HEK293 (cell line): ENCODE measurements around the gene KIAA1586.

Experiments
- CTCF ChIA-PET: fragments of 350-600 bp; formaldehyde crosslinking; extraction: SDS; loops from one replicate; lab custom pipeline; 2021; ENCODE audit warnings: antibody characterized with exemption; lab: Yijun Ruan, JAX
- POLR2A ChIA-PET: fragments of 300-600 bp; formaldehyde crosslinking; extraction: SDS; loops from one replicate; lab custom pipeline; 2020; ENCODE audit warnings: antibody characterized with exemption, inconsistent platforms; lab: Yijun Ruan, JAX
- H3K27ac ChIP-seq: fragments of 200-500 bp; sonication (Bioruptor generic); 2 replicates; pipeline ENCODE4 v1.5.1; 2014; ENCODE audit warnings: low read depth, low read length, control low read depth, inconsistent platforms; ENCODE audit errors: extremely low read depth
- H3K36me3 ChIP-seq, 2 experiments: fragments of 200-500 bp in 1 of 2; sonication (Bioruptor generic) in 1 of 2; 1 replicate in 1 of 2; 2 replicates in 1 of 2; pipeline ENCODE4 v1.5.1; 2014 to 2017; ENCODE audit warnings: inconsistent platforms in 2 of 2, low read length in 2 of 2; ENCODE audit not compliant: control insufficient read depth in 2 of 2, insufficient read depth in 1 of 2
- H3K4me1 ChIP-seq: fragments of 200-500 bp; sonication (Bioruptor generic); 2 replicates; pipeline ENCODE4 v1.5.1; 2014; ENCODE audit warnings: mild to moderate bottlenecking, low read length, inconsistent platforms; ENCODE audit not compliant: control insufficient read depth, insufficient read depth
- H3K4me3 ChIP-seq: 2 replicates; pipeline ENCODE4 v1.5.1; 2011; ENCODE audit warnings: low read depth, mild to moderate bottlenecking, control low read depth, low read length, moderate library complexity
- H3K9me3 ChIP-seq: fragments of 200-500 bp; sonication (Bioruptor generic); 2 replicates; pipeline ENCODE4 v1.5.1; 2014; ENCODE audit warnings: low read depth, low read length, inconsistent platforms; ENCODE audit not compliant: control insufficient read depth, insufficient read depth
- AEBP2 ChIP-seq: fragments of 450-650 bp; formaldehyde crosslinking; IDR thresholded peaks from 2 replicates; pipeline ENCODE4 v1.5.1; 2016; ENCODE audit warnings: missing biosample characterization, missing genetic modification characterization, borderline replicate concordance
- SALL2 ChIP-seq: fragments of 450-650 bp; formaldehyde crosslinking; IDR thresholded peaks from 2 replicates; pipeline ENCODE4 v1.5.0; 2017; ENCODE audit warnings: missing biosample characterization, mild to moderate bottlenecking, missing genetic modification characterization, borderline replicate concordance
- SP7 ChIP-seq: fragments of 450-650 bp; formaldehyde crosslinking; IDR thresholded peaks from 2 replicates; pipeline ENCODE4 v1.5.1; 2016; ENCODE audit warnings: missing biosample characterization, missing genetic modification characterization
- ZFP69B ChIP-seq: fragments of 450-650 bp; formaldehyde crosslinking; IDR thresholded peaks from 2 replicates; pipeline ENCODE4 v1.5.1; 2016; ENCODE audit warnings: missing biosample characterization, missing genetic modification characterization
- ZNF2 ChIP-seq: fragments of 450-650 bp; formaldehyde crosslinking; IDR thresholded peaks from 2 replicates; pipeline ENCODE4 v1.5.1; 2016; ENCODE audit warnings: missing biosample characterization, missing genetic modification characterization
- ZNF239 ChIP-seq: fragments of 450-650 bp; formaldehyde crosslinking; IDR thresholded peaks from 2 replicates; pipeline ENCODE4 v1.5.1; 2016; ENCODE audit warnings: missing biosample characterization, missing genetic modification characterization
- ZNF404 ChIP-seq: fragments of 450-650 bp; formaldehyde crosslinking; IDR thresholded peaks from 2 replicates; pipeline ENCODE4 v1.5.1; 2017; ENCODE audit warnings: missing biosample characterization, missing genetic modification characterization
- ZNF423 ChIP-seq: fragments of 450-650 bp; formaldehyde crosslinking; IDR thresholded peaks from 2 replicates; pipeline ENCODE4 v1.5.1; 2016; ENCODE audit warnings: missing biosample characterization, missing genetic modification characterization
- ZNF488 ChIP-seq: fragments of 450-650 bp; formaldehyde crosslinking; IDR thresholded peaks from 2 replicates; pipeline ENCODE4 v1.5.1; 2016; ENCODE audit warnings: missing biosample characterization, missing genetic modification characterization
- ZNF514 ChIP-seq: fragments of 450-650 bp; formaldehyde crosslinking; IDR thresholded peaks from 2 replicates; pipeline ENCODE4 v1.5.1; 2016; ENCODE audit warnings: missing biosample characterization, missing genetic modification characterization
- ZNF544 ChIP-seq: fragments of 450-650 bp; formaldehyde crosslinking; IDR thresholded peaks from 2 replicates; pipeline ENCODE4 v1.5.0; 2017; ENCODE audit warnings: missing biosample characterization, missing genetic modification characterization
- ZNF580 ChIP-seq: fragments of 450-650 bp; formaldehyde crosslinking; IDR thresholded peaks from 2 replicates; pipeline ENCODE4 v1.5.1; 2016; ENCODE audit warnings: missing biosample characterization, missing genetic modification characterization
- ZNF585B ChIP-seq: fragments of 450-650 bp; formaldehyde crosslinking; IDR thresholded peaks from 2 replicates; pipeline ENCODE4 v1.5.1; 2016; ENCODE audit warnings: missing biosample characterization, missing genetic modification characterization
- ZNF654 ChIP-seq: fragments of 450-650 bp; formaldehyde crosslinking; IDR thresholded peaks from 2 replicates; pipeline ENCODE4 v1.5.1; 2016; ENCODE audit warnings: low read depth, missing biosample characterization, missing genetic modification characterization
- ZSCAN23 ChIP-seq: fragments of 450-650 bp; formaldehyde crosslinking; IDR thresholded peaks from 2 replicates; pipeline ENCODE4 v1.5.1; 2016; ENCODE audit warnings: missing biosample characterization, missing genetic modification characterization
- ZSCAN4 ChIP-seq: fragments of 450-650 bp; formaldehyde crosslinking; IDR thresholded peaks from 2 replicates; pipeline ENCODE4 v1.5.1; 2017; ENCODE audit warnings: missing biosample characterization, missing genetic modification characterization
- TF ChIP-seq, protein P1 (sequence below): sonication (generic); formaldehyde crosslinking; IDR thresholded peaks from 2 replicates; pipeline ENCODE4 v1.8.1; 2022; ENCODE audit warnings: mild to moderate bottlenecking, moderate library complexity, missing genetic modification reagents
- TF ChIP-seq, protein P2 (sequence below): fragments of 450-650 bp; formaldehyde crosslinking; IDR thresholded peaks from 2 replicates; pipeline ENCODE4 v1.5.1; 2017; ENCODE audit warnings: missing biosample characterization, missing genetic modification characterization
- TF ChIP-seq, protein P3 (sequence below): fragments of 450-650 bp; formaldehyde crosslinking; IDR thresholded peaks from 2 replicates; pipeline ENCODE4 v1.5.1; 2016; ENCODE audit warnings: missing biosample characterization, missing genetic modification characterization, low read depth

KIAA1586 gene

GRCh38 chr6:57013521-57013926 is 33.0 kb upstream of the KIAA1586 start:
- TF ChIP-seq ZFP69B (peak; percentile 62; the same call in 1 of the 2 replicates), ZNF423 (tag by site-specific recombination) (no peak)
- Histone ChIP-seq H3K4me1 (no peaks in the 10 kb centered on the region), H3K9me3 (no peaks in the 10 kb centered on the region), H3K27ac (no peak overlapping the region), H3K4me3 (no peak overlapping the region), H3K36me3 (no peaks in the 10 kb centered on the region)
- CTCF ChIA-PET = interaction anchor here (0.8 to 1.5 kb wide), 4 partner anchors 49 to 110 kb away, joined by 3 to 7 read pairs (median 4); no protein-coding TSS in a partner anchor
- POLR2A ChIA-PET = interaction anchor here (1.0 kb wide), 1 partner anchor 58 kb away, joined by 3 read pairs; no protein-coding TSS in a partner anchor

DNA sequence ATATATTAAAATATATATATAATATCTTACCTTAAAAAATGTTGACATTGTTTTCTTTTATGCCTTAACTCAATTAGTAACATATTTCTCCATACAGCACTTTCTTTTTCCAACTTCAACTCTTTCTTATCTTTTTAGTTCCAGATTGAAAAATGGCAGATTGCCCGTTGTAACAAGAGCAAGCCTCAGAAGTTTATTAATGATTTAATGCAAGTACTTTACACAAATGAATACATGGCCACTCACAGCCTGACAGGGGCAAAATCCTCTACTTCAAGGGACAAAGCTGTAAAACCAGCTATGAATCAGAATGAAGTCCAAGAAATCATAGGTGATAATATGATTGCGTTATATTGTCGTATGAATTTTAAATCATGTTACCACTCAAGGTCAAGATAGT is 29.4 kb upstream of the KIAA1586 start:
- CTCF ChIA-PET = interaction anchor here (1.1 to 5.2 kb wide), 5 partner anchors 11 to 114 kb away, joined by 3 to 98 read pairs (median 3); partner anchors contain the start of gene BEND6
- H3K9me3 ChIP-seq = no peaks in the 10 kb centered on the region
- no peak for TF ChIP-seq SALL2 (tag by site-specific recombination)
- no peak for TF ChIP-seq SP7
- TF ChIP-seq ZNF488 = no peak
- TF ChIP-seq, protein P1, sequence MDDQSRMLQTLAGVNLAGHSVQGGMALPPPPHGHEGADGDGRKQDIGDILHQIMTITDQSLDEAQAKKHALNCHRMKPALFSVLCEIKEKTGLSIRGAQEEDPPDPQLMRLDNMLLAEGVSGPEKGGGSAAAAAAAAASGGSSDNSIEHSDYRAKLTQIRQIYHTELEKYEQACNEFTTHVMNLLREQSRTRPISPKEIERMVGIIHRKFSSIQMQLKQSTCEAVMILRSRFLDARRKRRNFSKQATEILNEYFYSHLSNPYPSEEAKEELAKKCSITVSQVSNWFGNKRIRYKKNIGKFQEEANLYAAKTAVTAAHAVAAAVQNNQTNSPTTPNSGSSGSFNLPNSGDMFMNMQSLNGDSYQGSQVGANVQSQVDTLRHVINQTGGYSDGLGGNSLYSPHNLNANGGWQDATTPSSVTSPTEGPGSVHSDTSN (CRISPR knock-in tag) = no peak
- TF ChIP-seq ZNF239 (tag by site-specific recombination) = no peak
- TF ChIP-seq ZNF514 (tag by site-specific recombination) = no peak
- no peak for TF ChIP-seq AEBP2 (tag by site-specific recombination)
- TF ChIP-seq ZNF544 = no peak
- POLR2A ChIA-PET = interaction anchor here (1.0 kb wide), 1 partner anchor 62 kb away, joined by 3 read pairs; the partner anchor contains the start of gene BEND6
- H3K4me3 ChIP-seq = no peak overlapping the region
- no peaks in the 10 kb centered on the region for H3K4me1 ChIP-seq
- H3K36me3 ChIP-seq = no peaks in the 10 kb centered on the region
- no peak overlapping the region for H3K27ac ChIP-seq

DNA sequence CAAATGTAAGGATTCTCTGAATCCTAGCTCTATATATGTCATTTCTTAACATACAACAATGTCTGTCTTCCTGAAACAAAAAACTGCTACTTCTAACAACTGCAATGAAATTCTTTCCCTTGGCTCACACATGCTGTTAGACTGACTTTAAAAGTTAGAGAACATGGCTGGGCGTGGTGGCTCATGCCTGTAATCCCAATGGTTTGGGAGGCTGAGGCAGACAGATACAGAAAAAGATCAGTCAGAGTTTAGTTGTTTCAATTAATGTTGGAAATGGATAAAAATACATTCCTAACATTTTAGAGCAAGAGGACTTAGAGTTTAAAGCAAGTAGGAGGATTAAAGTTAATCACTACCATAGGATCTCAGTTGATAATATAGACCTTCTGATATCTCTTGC is 28.7 kb upstream of the KIAA1586 start:
- no peaks in the 10 kb centered on the region for H3K4me1 ChIP-seq
- no peak overlapping the region for H3K27ac ChIP-seq
- TF ChIP-seq ZSCAN4 (no peak), ZNF580 (tag by site-specific recombination) (no peak), ZNF404 (tag by site-specific recombination) (no peak), ZSCAN23 (no peak), ZNF585B (tag by site-specific recombination) (no peak), ZNF654 (tag by site-specific recombination) (no peak), ZNF2 (tag by site-specific recombination) (no peak)
- TF ChIP-seq, protein P2, sequence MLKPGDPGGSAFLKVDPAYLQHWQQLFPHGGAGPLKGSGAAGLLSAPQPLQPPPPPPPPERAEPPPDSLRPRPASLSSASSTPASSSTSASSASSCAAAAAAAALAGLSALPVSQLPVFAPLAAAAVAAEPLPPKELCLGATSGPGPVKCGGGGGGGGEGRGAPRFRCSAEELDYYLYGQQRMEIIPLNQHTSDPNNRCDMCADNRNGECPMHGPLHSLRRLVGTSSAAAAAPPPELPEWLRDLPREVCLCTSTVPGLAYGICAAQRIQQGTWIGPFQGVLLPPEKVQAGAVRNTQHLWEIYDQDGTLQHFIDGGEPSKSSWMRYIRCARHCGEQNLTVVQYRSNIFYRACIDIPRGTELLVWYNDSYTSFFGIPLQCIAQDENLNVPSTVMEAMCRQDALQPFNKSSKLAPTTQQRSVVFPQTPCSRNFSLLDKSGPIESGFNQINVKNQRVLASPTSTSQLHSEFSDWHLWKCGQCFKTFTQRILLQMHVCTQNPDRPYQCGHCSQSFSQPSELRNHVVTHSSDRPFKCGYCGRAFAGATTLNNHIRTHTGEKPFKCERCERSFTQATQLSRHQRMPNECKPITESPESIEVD = no peak
- TF ChIP-seq, protein P3, sequence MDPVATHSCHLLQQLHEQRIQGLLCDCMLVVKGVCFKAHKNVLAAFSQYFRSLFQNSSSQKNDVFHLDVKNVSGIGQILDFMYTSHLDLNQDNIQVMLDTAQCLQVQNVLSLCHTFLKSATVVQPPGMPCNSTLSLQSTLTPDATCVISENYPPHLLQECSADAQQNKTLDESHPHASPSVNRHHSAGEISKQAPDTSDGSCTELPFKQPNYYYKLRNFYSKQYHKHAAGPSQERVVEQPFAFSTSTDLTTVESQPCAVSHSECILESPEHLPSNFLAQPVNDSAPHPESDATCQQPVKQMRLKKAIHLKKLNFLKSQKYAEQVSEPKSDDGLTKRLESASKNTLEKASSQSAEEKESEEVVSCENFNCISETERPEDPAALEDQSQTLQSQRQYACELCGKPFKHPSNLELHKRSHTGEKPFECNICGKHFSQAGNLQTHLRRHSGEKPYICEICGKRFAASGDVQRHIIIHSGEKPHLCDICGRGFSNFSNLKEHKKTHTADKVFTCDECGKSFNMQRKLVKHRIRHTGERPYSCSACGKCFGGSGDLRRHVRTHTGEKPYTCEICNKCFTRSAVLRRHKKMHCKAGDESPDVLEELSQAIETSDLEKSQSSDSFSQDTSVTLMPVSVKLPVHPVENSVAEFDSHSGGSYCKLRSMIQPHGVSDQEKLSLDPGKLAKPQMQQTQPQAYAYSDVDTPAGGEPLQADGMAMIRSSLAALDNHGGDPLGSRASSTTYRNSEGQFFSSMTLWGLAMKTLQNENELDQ (tag by site-specific recombination) = no peak
- ChIA-PET POLR2A (interaction anchor here (1.0 kb wide), 1 partner anchor 63 kb away, joined by 3 read pairs; the partner anchor contains the start of gene BEND6), CTCF (interaction anchor here (0.7 to 5.2 kb wide), 10 partner anchors 9 to 295 kb away, joined by 3 to 98 read pairs (median 3); partner anchors contain the start of gene BEND6)
- no peaks in the 10 kb centered on the region for H3K36me3 ChIP-seq
- H3K9me3 ChIP-seq = no peaks in the 10 kb centered on the region
- H3K4me3 ChIP-seq = no peak overlapping the region
